HepG2 (cell line): Measurements from ENCODE around the gene COPS8. TPM values are rescaled to one million over a fixed set of nuclear protein-coding genes. Genes with fewer than 3 reads are reported as not detected.

ENCODE experiments used
- ATAC-seq: fragments of 200-7000 bp; cut with Tn5 transposase; 3 replicates; pipeline ENCODE4 v1.9.1; 2020; ENCODE audit warnings: mild to moderate bottlenecking, moderate library complexity
- BruUV-seq: library from RNA; stranded (reverse); fragments of 400-500 nt; replicated peaks from 2 replicates; lab custom pipeline; 2021; lab: Mats Ljungman, UMichigan
- CTCF ChIA-PET: fragments of 300-600 bp; formaldehyde crosslinking; extraction: SDS; loops from one replicate; lab custom pipeline; 2021; ENCODE audit warnings: low total read pairs, inconsistent platforms, low intra/inter-chr PET ratio; lab: Yijun Ruan, JAX
- POLR2A ChIA-PET: fragments of 350-600 bp; sonication (Branson Sonifier 250); formaldehyde crosslinking; loops from one replicate; lab custom pipeline; 2020; ENCODE audit warnings: antibody characterized with exemption, inconsistent platforms; lab: Yijun Ruan, JAX
- DNase-seq: peaks from one replicate; pipeline ENCODE4 v3.0.0-alpha.2; 2015; ENCODE audit warnings: low spot score
- FAIRE-seq: peaks from 3 replicates; lab custom pipeline; 2011; peaks lifted over from hg19 to GRCh38; lab: Jason Lieb, UNC
- H2AFZ ChIP-seq: one replicate; pipeline ENCODE4 v1.6.1; 2011; ENCODE audit warnings: low read length, inconsistent platforms
- H3K27ac ChIP-seq: fragments of 300-600 bp; 3 replicates; pipeline ENCODE4 v1.8.0; 2011; ENCODE audit warnings: mixed run types, mild to moderate bottlenecking, mixed read lengths, low read length, inconsistent platforms; ENCODE audit not compliant: insufficient read depth; ENCODE audit errors: extremely low read length
- H3K27me3 ChIP-seq, 2 experiments: fragments of 200-600 bp in 1 of 2; 2 replicates in 1 of 2; 3 replicates in 1 of 2; pipeline versions ENCODE4 v1.6.0 to v1.8.0; 2011; ENCODE audit warnings: low read length in 2 of 2, mild to moderate bottlenecking in 2 of 2, moderate library complexity in 2 of 2, inconsistent platforms in 1 of 2; ENCODE audit not compliant: insufficient read depth in 2 of 2, control insufficient read depth in 1 of 2
- H3K36me3 ChIP-seq, 2 experiments: fragments of 200-600 bp in 1 of 2; replicated peaks in 1 of 2; 2 replicates in 1 of 2; 3 replicates in 1 of 2; pipeline versions ENCODE4 v1.5.1 to v1.8.0; 2011; ENCODE audit warnings: low read length in 2 of 2, inconsistent platforms in 1 of 2; ENCODE audit not compliant: insufficient read depth in 2 of 2, control insufficient read depth in 1 of 2
- H3K4me1 ChIP-seq: 2 replicates; pipeline ENCODE4 v1.5.1; 2012; ENCODE audit warnings: low read length, inconsistent platforms; ENCODE audit not compliant: insufficient read depth
- H3K4me2 ChIP-seq: 2 replicates; pipeline ENCODE4 v1.6.0; 2011; ENCODE audit warnings: low read depth, low read length, inconsistent platforms
- H3K4me3 ChIP-seq, 3 experiments: fragments of 200-600 bp in 1 of 3; sonication (generic), shearing (Covaris generic) in 1 of 3; replicated peaks in 1 of 3; 2 replicates each; pipeline ENCODE4 v1.5.1; 2011 to 2016; ENCODE audit warnings: low read length in 3 of 3, inconsistent platforms in 2 of 3, low read depth in 2 of 3, mild to moderate bottlenecking in 2 of 3, control low read depth in 1 of 3, mixed read lengths in 1 of 3; ENCODE audit not compliant: insufficient read depth in 1 of 3
- H3K79me2 ChIP-seq: one replicate; pipeline ENCODE4 v1.6.1; 2011; ENCODE audit warnings: low read length, inconsistent platforms; ENCODE audit not compliant: insufficient read depth
- H3K9ac ChIP-seq: 2 replicates; pipeline ENCODE4 v1.6.0; 2011; ENCODE audit warnings: mild to moderate bottlenecking, low read depth, low read length, inconsistent platforms; ENCODE audit not compliant: insufficient read depth
- H3K9me3 ChIP-seq: 2 replicates; pipeline ENCODE4 v1.5.1; 2012; ENCODE audit warnings: mild to moderate bottlenecking, low read length
- H4K20me1 ChIP-seq: 2 replicates; pipeline ENCODE4 v1.6.0; 2011; ENCODE audit warnings: inconsistent platforms, mild to moderate bottlenecking, low read length, moderate library complexity; ENCODE audit not compliant: insufficient read depth
- AGO2 ChIP-seq: fragments of 200-400 bp; formaldehyde crosslinking; optimal IDR thresholded peaks from 2 replicates; pipeline ENCODE3; 2017; ENCODE audit warnings: mild to moderate bottlenecking, low read depth, low read length, moderate library complexity
- ATF6 ChIP-seq: sonication (generic); formaldehyde crosslinking; conservative IDR thresholded peaks from 2 replicates; pipeline ENCODE4 v1.4.0; 2020; ENCODE audit warnings: missing genetic modification reagents
- EP300 ChIP-seq, 3 experiments: sonication (generic) in 1 of 3; formaldehyde crosslinking in 1 of 3; IDR thresholded peaks; 2 replicates each; pipeline versions ENCODE4 v1.5.1 to v1.6.1; 2011 to 2020; ENCODE audit warnings: low read depth in 2 of 3, low read length in 2 of 3, borderline replicate concordance in 1 of 3, improper control_type of control experiment in 1 of 3, mild to moderate bottlenecking in 1 of 3, missing genetic modification reagents in 1 of 3, moderate library complexity in 1 of 3
- GABPA ChIP-seq, 2 experiments: IDR thresholded peaks; 2 replicates each; pipeline ENCODE4 v1.6.1; 2011 to 2016; ENCODE audit warnings: low read depth in 2 of 2, low read length in 1 of 2, missing biosample characterization in 1 of 2, missing genetic modification characterization in 1 of 2
- IRF9 ChIP-seq: sonication (generic); formaldehyde crosslinking; IDR thresholded peaks from 2 replicates; pipeline ENCODE4 v1.8.0; 2022; ENCODE audit warnings: missing genetic modification reagents, mild to moderate bottlenecking, borderline replicate concordance
- NFYB ChIP-seq: sonication (generic); formaldehyde crosslinking; IDR thresholded peaks from 2 replicates; pipeline ENCODE4 v1.4.0; 2020; ENCODE audit warnings: missing genetic modification reagents
- NR2F1 ChIP-seq, 2 experiments: fragments of 450-650 bp in 1 of 2; formaldehyde crosslinking in 1 of 2; IDR thresholded peaks; 2 replicates each; pipeline versions ENCODE4 v1.5.0 to v1.6.1; 2016 to 2020; ENCODE audit warnings: mild to moderate bottlenecking in 1 of 2, missing compliant biosample characterization in 1 of 2, missing genetic modification reagents in 1 of 2, moderate library complexity in 1 of 2
- PBX3 ChIP-seq: sonication (generic); formaldehyde crosslinking; IDR thresholded peaks from 2 replicates; pipeline ENCODE4 v1.8.1; 2023; ENCODE audit warnings: missing genetic modification reagents, inconsistent platforms, borderline replicate concordance
- POGZ ChIP-seq: sonication (generic); formaldehyde crosslinking; IDR thresholded peaks from 2 replicates; pipeline ENCODE4 v1.4.0; 2020; ENCODE audit warnings: mild to moderate bottlenecking, missing genetic modification reagents
- REST ChIP-seq, 2 experiments: IDR thresholded peaks; 2 replicates each; pipeline ENCODE4 v1.6.1; 2011 to 2012; ENCODE audit warnings: low read length in 2 of 2, borderline replicate concordance in 1 of 2, low read depth in 1 of 2, mild to moderate bottlenecking in 1 of 2, moderate library complexity in 1 of 2
- SIX4 ChIP-seq: sonication (generic); formaldehyde crosslinking; IDR thresholded peaks from 2 replicates; pipeline ENCODE4 v1.4.0; 2020; ENCODE audit warnings: missing genetic modification reagents
- SMYD3 ChIP-seq: sonication (generic); formaldehyde crosslinking; IDR thresholded peaks from 2 replicates; pipeline ENCODE4 v1.8.1; 2023; ENCODE audit warnings: mild to moderate bottlenecking, missing genetic modification reagents
- ZBTB8A ChIP-seq: sonication (generic); formaldehyde crosslinking; IDR thresholded peaks from 2 replicates; pipeline ENCODE4 v1.4.0; 2020; ENCODE audit warnings: mild to moderate bottlenecking, low read depth, missing genetic modification reagents, borderline replicate concordance
- ZNF12 ChIP-seq: sonication (generic); formaldehyde crosslinking; IDR thresholded peaks from 2 replicates; pipeline ENCODE4 v1.5.0; 2020; ENCODE audit warnings: missing genetic modification reagents
- ZNF234 ChIP-seq: sonication (generic); formaldehyde crosslinking; conservative IDR thresholded peaks from 2 replicates; pipeline ENCODE4 v1.5.1; 2020; ENCODE audit warnings: mild to moderate bottlenecking, missing genetic modification reagents
- ZNF547 ChIP-seq: sonication (generic); formaldehyde crosslinking; IDR thresholded peaks from 2 replicates; pipeline ENCODE4 v1.5.1; 2020; ENCODE audit warnings: mild to moderate bottlenecking, missing genetic modification reagents
- WGBS: methylation state at CpG from one replicate; pipeline ENCODE4 v1.1.6; 2017; ENCODE audit warnings: low lambda C conversion rate; 5-methylcytosine and 5-hydroxymethylcytosine counted together
- in situ Hi-C: cut with HindIII; loops from 2 replicates; pipeline ENCODE4 v1.10.0; 2017; ENCODE audit warnings: low pct_unique_long_range_greater_than_20kb; ENCODE audit not compliant: extremely low pct_ligation_motif_present
- intact Hi-C: fragments of 100-400 bp; cut with micrococcal nuclease; formaldehyde crosslinking; loops from one replicate; pipeline ENCODE4 v1.10.0; 2022; ENCODE audit not compliant: unreplicated experiment
- polyA plus RNA-seq, 8 experiments: library from polyadenylated mRNA; depleted of rRNA in 3 of 8; stranded (reverse) in 7 of 8; unstranded in 1 of 8; fragments of >200 nt; fragmentation: Illumina TruSeq in 4 of 8; extraction: Trizol in 4 of 8; gene quantifications; 2 replicates each; pipeline versions ENCODE4 v1.2.1 to v1.2.3, GENCODE V29; 2011 to 2016; ENCODE audit warnings: low read depth in 4 of 8, missing spikeins in 1 of 8, mixed read lengths in 1 of 8; ENCODE audit not compliant: insufficient read depth in 1 of 8
- total RNA-seq, 5 experiments: library from RNA; depleted of rRNA; stranded (reverse); fragments of >200 nt; fragmentation: Illumina TruSeq; extraction: Trizol; gene quantifications; 2 replicates each; pipeline ENCODE4 v1.2.3, GENCODE V29; 2016; ENCODE audit warnings: low read depth in 1 of 5

The COPS8 gene
- total and polyA plus RNA-seq, 2 of the 13 experiments (the other 11 are each of a cell fraction or from before 2014, with no cell fraction given), result 86.3 to 96.6 TPM

- H4K20me1 ChIP-seq, result no peaks in the 10 kb centered on the region
- no peaks in the 10 kb centered on the region for H3K79me2 ChIP-seq
- H3K9ac ChIP-seq, result no peak overlapping the region
- 97% methylated on average over 3 of the region's 3 CpGs for WGBS
- H3K9me3 ChIP-seq, result peaks cover 7% of the 10 kb centered on the region; the same call in 1 of the 2 replicates
- ATAC-seq, result no peak
- no peak overlapping the region for H2AFZ ChIP-seq
- in situ Hi-C loops (no loop called here), intact Hi-C loops (no loop called here)
- DNase-seq, result no peak
- H3K36me3 ChIP-seq, result no peaks in the 10 kb centered on the region
- H3K27ac ChIP-seq, result no peak overlapping the region
- H3K27me3 ChIP-seq, result no peaks in the 10 kb centered on the region
- H3K4me1 ChIP-seq, result peaks cover 8% of the 10 kb centered on the region
- H3K4me3 ChIP-seq, result no peak overlapping the region
- no peak overlapping the region for H3K4me2 ChIP-seq
- no peak for FAIRE-seq
- CTCF ChIA-PET, result no interaction called here
- BruUV-seq, result no TSS peak
- POLR2A ChIA-PET, result no interaction called here
- no peak for TF ChIP-seq SMYD3 (CRISPR knock-in tag)
- TF ChIP-seq ZBTB8A (CRISPR knock-in tag), result no peak
- TF ChIP-seq ZNF12 (CRISPR knock-in tag), result no peak
- TF ChIP-seq IRF9 (CRISPR knock-in tag), result no peak
- TF ChIP-seq NR2F1 (CRISPR knock-in tag; IDR thresholded peaks at IDR 0.05), result no peak
- TF ChIP-seq GABPA (IDR thresholded peaks at IDR 0.05; ENCODE audit: low read depth, low read length), result no peak
- TF ChIP-seq GABPA (CRISPR knock-in tag; IDR thresholded peaks at IDR 0.05; ENCODE audit: low read depth), result no peak
- TF ChIP-seq ZNF234 (CRISPR knock-in tag), result no peak
- no peak for TF ChIP-seq PBX3
- no peak for TF ChIP-seq REST (IDR thresholded peaks at IDR 0.05; ENCODE audit: borderline replicate concordance in 1 of 2, low read depth in 1 of 2, low read length in 2 of 2)
- no peak for TF ChIP-seq NFYB
- no peak for TF ChIP-seq AGO2
- TF ChIP-seq ATF6 (CRISPR knock-in tag), result no peak
- no peak for TF ChIP-seq ZNF547 (CRISPR knock-in tag)
- TF ChIP-seq POGZ (CRISPR knock-in tag), result no peak
- no peak for TF ChIP-seq EP300 (IDR thresholded peaks at IDR 0.05; ENCODE audit: low read depth in 2 of 2, low read length in 2 of 2)
- no peak for TF ChIP-seq EP300 (CRISPR knock-in tag; IDR thresholded peaks at IDR 0.05; ENCODE audit: borderline replicate concordance)
- no peak for TF ChIP-seq SIX4 (CRISPR knock-in tag)
Measured at GRCh38 chr2:237068005-237068576, 17.6 kb upstream of the COPS8 start.
